GM12864 (cell line): ENCODE measurements around the gene NLRP5.
"Not testable (repeated sequence)": the region's sequence is repeated elsewhere in the genome, so short reads cannot be mapped to it uniquely, and the experiment has no call there.

Experiments
- DNase-seq: peaks from one replicate; pipeline ENCODE4 v3.0.0-alpha.2; 2011; ENCODE audit warnings: low read depth
- H3K4me3 ChIP-seq: 2 replicates; pipeline ENCODE4 v1.5.1; 2011; ENCODE audit warnings: mild to moderate bottlenecking, low read depth, low read length, control low read depth
- CTCF ChIP-seq: IDR thresholded peaks from 2 replicates; pipeline ENCODE4 v1.5.1; 2011; ENCODE audit warnings: low read depth, mild to moderate bottlenecking, moderate library complexity, low read length, control low read depth, inconsistent platforms; ENCODE audit errors: missing control alignments

The NLRP5 gene

GRCh38 chr19:56099638-56100539, 113.3 kb downstream of the NLRP5 start:
- no peak for DNase-seq
- H3K4me3 ChIP-seq, result no peak overlapping the region
- no peak for TF ChIP-seq CTCF

- TF ChIP-seq CTCF, result no peak
- H3K4me3 ChIP-seq, result no peak overlapping the region
- no peak for DNase-seq
Observed at GRCh38 chr19:56101095-56101494, 114.5 kb downstream of the NLRP5 start.

GRCh38 chr19:56101746-56102535, 115.4 kb downstream of the NLRP5 start:
- no peak for TF ChIP-seq CTCF
- DNase-seq, result no peak

GRCh38 chr19:56103027-56103614, 116.5 kb downstream of the NLRP5 start:
- no peak for DNase-seq
- no peak for TF ChIP-seq CTCF
- no peak overlapping the region for H3K4me3 ChIP-seq

More at GRCh38 chr19:56101746-56102535, 115.4 kb downstream of the NLRP5 start:
- H3K4me3 ChIP-seq, result no peak overlapping the region

GRCh38 chr19:56104423-56104822, 117.8 kb downstream of the NLRP5 start:
- DNase-seq, result no peak
- TF ChIP-seq CTCF, result no peak
- H3K4me3 ChIP-seq, result no peak overlapping the region

- H3K4me3 ChIP-seq, result no peak overlapping the region
- peak; percentile 66 for TF ChIP-seq CTCF
- DNase-seq, result no peak
Observed at GRCh38 chr19:56105090-56105701, 118.6 kb downstream of the NLRP5 start.

- H3K4me3 ChIP-seq, result not testable (repeated sequence)
Observed at GRCh38 chr19:56105831-56106396, 119.3 kb downstream of the NLRP5 start.

More at GRCh38 chr19:56105831-56106396, 119.3 kb downstream of the NLRP5 start:
- not testable (repeated sequence) for DNase-seq
